ENCODE results near the gene TEX13B.
"Not testable (repeated sequence)": the region's sequence is repeated elsewhere in the genome, so short reads cannot be mapped to it uniquely, and the experiment has no call there.

Gene TEX13B

GRCh38 chrX:107982356-107982755, at the start of gene TEX13B:
TEX13B (minus strand) TSS chrX:107982370; CDS start chrX:107982127, 243 bp downstream.
- no peak for DNase-seq (ENCODE audit: low read depth in 2 of 2)

- DNase-seq (ENCODE audit: low read depth in 2 of 2) = no peak
These were observed 48.0 kb upstream of the TEX13B start for GRCh38 chrX:108029928-108030711.

- no peak for DNase-seq (ENCODE audit: low read depth in 2 of 2)
These were observed 46.7 kb upstream of the TEX13B start for GRCh38 chrX:108028854-108029253.

GRCh38 chrX:108025954-108026600, 43.9 kb upstream of the TEX13B start:
- no peak for DNase-seq (ENCODE audit: low read depth in 2 of 2)

- no peak for DNase-seq (ENCODE audit: low read depth in 2 of 2)
These were observed 43.2 kb upstream of the TEX13B start for GRCh38 chrX:108025376-108025775.

- DNase-seq (ENCODE audit: low read depth in 2 of 2) = no peak
These were observed 40.4 kb upstream of the TEX13B start for GRCh38 chrX:108022491-108023089.

- no peak for DNase-seq (ENCODE audit: low read depth in 2 of 2)
These were observed 38.5 kb upstream of the TEX13B start for GRCh38 chrX:108020631-108021030.

- DNase-seq (ENCODE audit: low read depth in 2 of 2) = no peak
These were observed 37.3 kb upstream of the TEX13B start for GRCh38 chrX:108019382-108019875.

GRCh38 chrX:108018656-108019381, 36.6 kb upstream of the TEX13B start:
- no peak for DNase-seq (ENCODE audit: low read depth in 2 of 2)

GRCh38 chrX:108001218-108001814, 19.1 kb upstream of the TEX13B start:
- DNase-seq (ENCODE audit: low read depth in 2 of 2) = no peak

GRCh38 chrX:108000751-108001150, 18.6 kb upstream of the TEX13B start:
- DNase-seq (ENCODE audit: low read depth in 2 of 2) = no peak

- no peak for DNase-seq (ENCODE audit: low read depth in 2 of 2)
These were observed 14.0 kb upstream of the TEX13B start for GRCh38 chrX:107996124-107996523.

GRCh38 chrX:107985033-107985432, 2.9 kb upstream of the TEX13B start:
- no peak for DNase-seq (ENCODE audit: low read depth in 2 of 2)

- no peak for DNase-seq (ENCODE audit: low read depth in 2 of 2)
These were observed 2.6 kb downstream of the TEX13B start for GRCh38 chrX:107979534-107979933.

- DNase-seq (ENCODE audit: low read depth in 2 of 2) = no peak
These were observed 3.4 kb downstream of the TEX13B start for GRCh38 chrX:107978707-107979307.

GRCh38 chrX:107978071-107978470, 4.1 kb downstream of the TEX13B start:
- no peak for DNase-seq (ENCODE audit: low read depth in 2 of 2)

- no peak for DNase-seq (ENCODE audit: low read depth in 2 of 2)
These were observed 10.5 kb downstream of the TEX13B start for GRCh38 chrX:107971636-107972035.

GRCh38 chrX:107970073-107970472, 12.1 kb downstream of the TEX13B start:
- DNase-seq (ENCODE audit: low read depth in 2 of 2) = no peak

- DNase-seq (ENCODE audit: low read depth in 2 of 2) = no peak
These were observed 13.5 kb downstream of the TEX13B start for GRCh38 chrX:107968623-107969022.

GRCh38 chrX:107955337-107955736, 26.8 kb downstream of the TEX13B start:
- DNase-seq (ENCODE audit: low read depth in 2 of 2) = not testable (repeated sequence)

- no peak for DNase-seq (ENCODE audit: low read depth in 2 of 2)
These were observed 42.1 kb downstream of the TEX13B start for GRCh38 chrX:107940095-107940494.
